ENCODE results near the gene MED4.

Gene MED4

GRCh38 chr13:48029859-48030258 is 65.0 kb downstream of the MED4 start:
- no peak for DNase-seq (ENCODE audit: low spot score)

- DNase-seq (ENCODE audit: low spot score) = no peak
Measured at GRCh38 chr13:48028066-48028465, 66.8 kb downstream of the MED4 start.
